ENCODE results near the gene MSANTD1.

DNA sequence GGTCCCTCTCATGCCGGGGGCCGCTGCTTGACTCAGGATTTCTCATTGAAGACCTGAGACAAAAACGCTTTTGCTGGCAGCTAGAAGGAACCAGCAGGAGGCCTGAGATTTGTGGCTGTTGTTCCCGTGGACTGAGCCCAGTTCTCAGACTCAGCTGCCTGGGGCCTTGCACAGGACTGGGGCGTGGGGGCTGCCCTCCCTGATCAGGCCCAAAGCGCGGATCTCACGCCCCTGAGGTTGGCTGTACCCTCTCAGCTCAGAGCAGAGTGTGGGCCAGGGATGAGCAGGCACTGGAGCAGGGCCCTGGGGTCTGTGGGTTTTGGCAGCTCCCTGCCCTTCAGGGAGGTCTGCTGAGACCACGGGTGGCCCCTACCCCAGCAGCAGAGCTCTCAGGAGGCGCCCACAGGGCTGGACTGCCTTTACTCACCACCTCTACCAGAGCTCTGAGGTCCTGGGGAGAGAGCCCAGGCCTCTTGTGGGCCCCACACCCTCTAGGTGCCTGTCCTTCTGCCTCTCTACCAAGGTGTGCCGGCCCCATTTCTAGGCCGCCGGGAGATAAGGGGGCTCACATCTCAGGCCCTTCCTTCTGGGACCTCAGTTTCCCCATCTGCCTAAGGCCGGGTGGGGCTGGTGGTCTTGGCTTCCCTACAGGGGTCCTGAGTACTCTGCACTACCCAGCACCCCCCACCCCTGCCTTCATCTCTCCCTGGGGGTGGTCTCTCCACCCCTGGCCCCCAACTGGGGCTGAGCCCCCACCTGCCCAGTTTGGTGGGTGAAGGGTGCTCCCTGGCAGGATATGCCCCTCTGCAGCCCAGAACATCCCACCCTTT, 5.6 kb downstream of the MSANTD1 start:
- TF ChIP-seq, protein P1, sequence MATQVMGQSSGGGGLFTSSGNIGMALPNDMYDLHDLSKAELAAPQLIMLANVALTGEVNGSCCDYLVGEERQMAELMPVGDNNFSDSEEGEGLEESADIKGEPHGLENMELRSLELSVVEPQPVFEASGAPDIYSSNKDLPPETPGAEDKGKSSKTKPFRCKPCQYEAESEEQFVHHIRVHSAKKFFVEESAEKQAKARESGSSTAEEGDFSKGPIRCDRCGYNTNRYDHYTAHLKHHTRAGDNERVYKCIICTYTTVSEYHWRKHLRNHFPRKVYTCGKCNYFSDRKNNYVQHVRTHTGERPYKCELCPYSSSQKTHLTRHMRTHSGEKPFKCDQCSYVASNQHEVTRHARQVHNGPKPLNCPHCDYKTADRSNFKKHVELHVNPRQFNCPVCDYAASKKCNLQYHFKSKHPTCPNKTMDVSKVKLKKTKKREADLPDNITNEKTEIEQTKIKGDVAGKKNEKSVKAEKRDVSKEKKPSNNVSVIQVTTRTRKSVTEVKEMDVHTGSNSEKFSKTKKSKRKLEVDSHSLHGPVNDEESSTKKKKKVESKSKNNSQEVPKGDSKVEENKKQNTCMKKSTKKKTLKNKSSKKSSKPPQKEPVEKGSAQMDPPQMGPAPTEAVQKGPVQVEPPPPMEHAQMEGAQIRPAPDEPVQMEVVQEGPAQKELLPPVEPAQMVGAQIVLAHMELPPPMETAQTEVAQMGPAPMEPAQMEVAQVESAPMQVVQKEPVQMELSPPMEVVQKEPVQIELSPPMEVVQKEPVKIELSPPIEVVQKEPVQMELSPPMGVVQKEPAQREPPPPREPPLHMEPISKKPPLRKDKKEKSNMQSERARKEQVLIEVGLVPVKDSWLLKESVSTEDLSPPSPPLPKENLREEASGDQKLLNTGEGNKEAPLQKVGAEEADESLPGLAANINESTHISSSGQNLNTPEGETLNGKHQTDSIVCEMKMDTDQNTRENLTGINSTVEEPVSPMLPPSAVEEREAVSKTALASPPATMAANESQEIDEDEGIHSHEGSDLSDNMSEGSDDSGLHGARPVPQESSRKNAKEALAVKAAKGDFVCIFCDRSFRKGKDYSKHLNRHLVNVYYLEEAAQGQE (IDR thresholded peaks at IDR 0.05): no peak
- TF ChIP-seq, protein P2, sequence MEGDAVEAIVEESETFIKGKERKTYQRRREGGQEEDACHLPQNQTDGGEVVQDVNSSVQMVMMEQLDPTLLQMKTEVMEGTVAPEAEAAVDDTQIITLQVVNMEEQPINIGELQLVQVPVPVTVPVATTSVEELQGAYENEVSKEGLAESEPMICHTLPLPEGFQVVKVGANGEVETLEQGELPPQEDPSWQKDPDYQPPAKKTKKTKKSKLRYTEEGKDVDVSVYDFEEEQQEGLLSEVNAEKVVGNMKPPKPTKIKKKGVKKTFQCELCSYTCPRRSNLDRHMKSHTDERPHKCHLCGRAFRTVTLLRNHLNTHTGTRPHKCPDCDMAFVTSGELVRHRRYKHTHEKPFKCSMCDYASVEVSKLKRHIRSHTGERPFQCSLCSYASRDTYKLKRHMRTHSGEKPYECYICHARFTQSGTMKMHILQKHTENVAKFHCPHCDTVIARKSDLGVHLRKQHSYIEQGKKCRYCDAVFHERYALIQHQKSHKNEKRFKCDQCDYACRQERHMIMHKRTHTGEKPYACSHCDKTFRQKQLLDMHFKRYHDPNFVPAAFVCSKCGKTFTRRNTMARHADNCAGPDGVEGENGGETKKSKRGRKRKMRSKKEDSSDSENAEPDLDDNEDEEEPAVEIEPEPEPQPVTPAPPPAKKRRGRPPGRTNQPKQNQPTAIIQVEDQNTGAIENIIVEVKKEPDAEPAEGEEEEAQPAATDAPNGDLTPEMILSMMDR (IDR thresholded peaks at IDR 0.05; ENCODE audit: low read depth, low read length, missing input control): no peak
- no peak for TF ChIP-seq RAD21 (IDR thresholded peaks at IDR 0.05)
- TF ChIP-seq NR2F2 (IDR thresholded peaks at IDR 0.05): no peak
- TF ChIP-seq, protein P3, sequence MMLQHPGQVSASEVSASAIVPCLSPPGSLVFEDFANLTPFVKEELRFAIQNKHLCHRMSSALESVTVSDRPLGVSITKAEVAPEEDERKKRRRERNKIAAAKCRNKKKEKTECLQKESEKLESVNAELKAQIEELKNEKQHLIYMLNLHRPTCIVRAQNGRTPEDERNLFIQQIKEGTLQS (IDR thresholded peaks at IDR 0.05): no peak
- TF ChIP-seq GABPA (IDR thresholded peaks at IDR 0.05 in 1 of 2, conservative IDR thresholded peaks at IDR 0.05 in 1 of 2): no peak
- TF ChIP-seq HNF4A (conservative IDR thresholded peaks at IDR 0.05): no peak
- TF ChIP-seq, protein P4, sequence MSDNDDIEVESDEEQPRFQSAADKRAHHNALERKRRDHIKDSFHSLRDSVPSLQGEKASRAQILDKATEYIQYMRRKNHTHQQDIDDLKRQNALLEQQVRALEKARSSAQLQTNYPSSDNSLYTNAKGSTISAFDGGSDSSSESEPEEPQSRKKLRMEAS (IDR thresholded peaks at IDR 0.05): no peak
